Activated naive CD4-positive, alpha-beta T cell treated with Interleukin-2 at 50 U/mL for 16 hours (primary cell): ENCODE data around the gene SLC1A4.
"Not testable (repeated sequence)": the region's sequence is repeated elsewhere in the genome, so short reads cannot be mapped to it uniquely, and the experiment has no call there.

Source experiments
- DNase-seq: peaks from one replicate; pipeline ENCODE4 v3.0.0-alpha.2; 2020

Gene SLC1A4

GRCh38 chr2:64966839-64967238 is 22.4 kb upstream of the SLC1A4 start:
- no peak for DNase-seq

DNA sequence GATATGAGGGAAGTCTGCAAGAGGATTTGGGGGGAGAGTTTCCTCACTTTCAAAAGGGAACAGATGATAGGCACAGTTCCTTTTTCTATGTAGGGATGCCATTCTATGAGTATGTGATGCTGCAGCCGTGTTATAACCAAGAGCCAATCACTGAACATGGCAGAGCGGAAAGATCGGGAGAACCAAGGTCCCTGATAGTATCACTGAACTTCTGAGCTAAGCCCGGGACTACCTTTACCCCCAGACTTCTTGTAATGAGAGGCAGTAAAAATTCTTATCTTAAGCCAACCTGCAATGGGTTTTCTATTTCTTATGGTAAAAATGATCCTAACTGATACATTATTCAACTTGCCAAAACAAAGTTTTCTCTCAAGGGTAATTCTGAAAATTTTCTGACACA is 21.6 kb upstream of the SLC1A4 start:
- no peak for DNase-seq

DNA sequence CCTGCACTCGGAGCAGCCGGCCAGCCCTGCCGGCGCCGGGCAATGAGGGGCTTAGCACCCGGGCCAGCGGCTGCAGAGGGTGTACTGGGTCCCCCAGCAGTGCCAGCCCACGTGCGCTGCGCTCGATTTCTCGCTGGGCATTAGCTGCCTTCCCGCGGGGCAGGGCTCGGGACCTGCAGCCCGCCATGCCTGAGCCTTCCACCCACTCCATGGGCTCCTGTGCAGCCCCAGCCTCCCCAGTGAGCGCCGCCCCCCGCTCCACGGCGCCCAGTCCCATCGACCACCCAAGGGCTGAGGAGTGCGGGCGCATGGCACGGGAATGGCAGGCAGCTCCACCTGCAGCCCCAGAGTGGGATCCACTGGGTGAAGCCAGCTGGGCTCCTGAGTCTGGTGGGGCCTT is 20.1 kb upstream of the SLC1A4 start:
- not testable (repeated sequence) for DNase-seq

- DNase-seq, result no peak
Measured at GRCh38 chr2:64970495-64970894, 18.7 kb upstream of the SLC1A4 start.

DNA sequence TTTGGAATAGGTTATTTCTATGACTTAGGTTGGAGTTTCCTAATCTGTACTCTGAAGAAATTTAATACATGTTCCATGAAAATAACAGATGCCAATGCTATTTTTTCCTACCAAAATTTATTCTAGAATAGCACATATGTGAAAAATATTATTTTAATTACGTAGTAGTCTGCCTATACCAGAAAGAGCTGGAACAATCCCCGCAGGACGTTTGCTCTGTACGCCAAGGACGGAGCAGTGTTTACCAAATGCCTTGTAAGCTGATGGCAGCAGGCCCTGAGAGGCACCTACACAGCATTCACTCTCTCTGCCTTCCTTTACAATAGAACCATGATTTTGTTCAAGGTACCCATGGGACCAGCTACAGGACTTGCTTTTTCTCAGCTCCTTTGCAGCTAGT is 16.8 kb upstream of the SLC1A4 start:
- DNase-seq, result no peak

GRCh38 chr2:64972876-64973275 is 16.3 kb upstream of the SLC1A4 start:
- DNase-seq, result no peak

DNA sequence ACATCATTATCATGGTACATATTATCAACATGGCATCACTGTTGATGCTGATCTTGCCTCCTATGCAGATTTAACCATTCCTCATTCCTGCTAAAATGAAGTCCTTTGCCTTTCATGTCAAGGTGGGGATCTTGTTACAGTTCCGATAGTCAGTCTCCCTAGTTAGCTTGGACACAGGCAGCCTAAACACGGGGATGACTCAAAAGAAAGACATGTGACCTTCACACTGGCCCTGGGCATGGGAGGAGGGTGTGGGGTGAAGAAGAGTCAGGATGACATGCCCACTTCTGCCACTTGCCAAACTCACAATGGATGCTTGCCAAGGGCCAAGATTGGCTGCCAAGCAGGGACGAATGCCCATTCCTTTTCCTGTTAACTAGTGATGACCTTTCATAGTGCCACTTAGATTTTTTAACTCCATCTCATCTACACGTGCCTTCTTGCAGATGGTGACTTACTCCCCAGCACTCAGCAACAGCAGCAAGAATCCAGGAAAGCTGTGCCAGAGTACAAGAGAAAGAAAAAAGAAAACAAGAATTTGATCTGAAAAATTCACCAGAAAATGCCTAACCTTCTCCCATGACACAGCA is 13.9 kb upstream of the SLC1A4 start:
- DNase-seq, result no peak

- DNase-seq, result no peak
Measured at GRCh38 chr2:64976276-64976675, 12.9 kb upstream of the SLC1A4 start.

DNA sequence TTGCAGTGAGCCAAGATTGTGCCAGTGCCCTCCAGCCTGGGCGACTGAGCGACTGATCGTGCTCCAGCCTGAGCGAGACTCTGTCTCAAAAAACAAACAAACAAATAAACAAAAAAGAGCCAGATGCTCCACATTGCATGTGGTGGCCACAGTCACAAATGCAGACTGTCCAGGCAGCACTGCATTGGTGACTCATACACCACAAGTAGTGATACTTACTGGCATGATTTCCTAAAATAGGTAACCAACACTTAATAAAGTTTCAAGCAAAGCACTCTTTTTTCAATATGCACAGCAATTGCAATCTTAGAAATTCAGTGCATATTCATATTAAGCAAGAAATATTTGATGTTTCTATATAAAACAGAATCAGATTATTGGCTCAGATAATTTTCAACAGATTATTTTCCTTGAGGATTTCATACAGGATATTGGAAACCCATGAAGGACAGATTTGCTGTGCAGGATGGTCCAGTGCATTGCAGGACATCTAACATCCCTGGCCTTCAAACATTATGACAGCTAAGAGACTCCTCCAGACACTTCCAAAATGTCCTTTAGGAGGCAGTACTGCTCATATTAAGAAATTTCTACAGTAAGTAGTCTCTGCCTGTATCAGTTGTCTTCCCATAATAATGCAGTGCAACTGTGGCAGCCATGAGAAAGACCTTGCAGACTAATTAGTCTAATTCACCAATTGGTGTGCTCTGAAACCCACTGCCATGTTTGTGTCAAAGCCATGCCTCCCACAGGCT is 10.5 kb upstream of the SLC1A4 start:
- no peak for DNase-seq

GRCh38 chr2:64979744-64980143 is 9.5 kb upstream of the SLC1A4 start:
- DNase-seq, result no peak

GRCh38 chr2:64980183-64980582 is 9.0 kb upstream of the SLC1A4 start:
- no peak for DNase-seq

GRCh38 chr2:64982311-64982857 is 6.8 kb upstream of the SLC1A4 start:
- no peak for DNase-seq

- DNase-seq, result no peak
Measured at GRCh38 chr2:64982932-64983331, 6.3 kb upstream of the SLC1A4 start.

DNA sequence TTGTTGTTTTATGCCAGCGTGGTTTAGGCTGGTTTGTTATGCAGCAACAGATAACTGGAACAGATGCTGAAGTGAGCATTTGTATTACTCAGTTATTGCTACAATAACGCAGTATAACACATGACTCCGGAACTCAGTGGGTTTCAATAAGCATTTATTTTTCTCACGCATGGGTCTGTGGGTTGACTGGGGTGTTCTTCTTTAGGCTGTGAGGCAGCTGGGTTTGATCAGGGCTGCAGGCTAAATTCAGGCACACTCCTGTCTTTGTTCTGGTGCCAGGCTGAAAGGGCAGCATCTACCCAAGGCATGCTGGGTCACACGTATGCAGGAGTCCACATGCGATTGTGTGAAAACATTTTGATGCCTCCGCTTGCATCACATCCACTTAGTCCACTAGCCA is 3.8 kb upstream of the SLC1A4 start:
- no peak for DNase-seq

- no peak for DNase-seq
Measured at GRCh38 chr2:64987001-64987955, 1.9 kb upstream of the SLC1A4 start.

DNA sequence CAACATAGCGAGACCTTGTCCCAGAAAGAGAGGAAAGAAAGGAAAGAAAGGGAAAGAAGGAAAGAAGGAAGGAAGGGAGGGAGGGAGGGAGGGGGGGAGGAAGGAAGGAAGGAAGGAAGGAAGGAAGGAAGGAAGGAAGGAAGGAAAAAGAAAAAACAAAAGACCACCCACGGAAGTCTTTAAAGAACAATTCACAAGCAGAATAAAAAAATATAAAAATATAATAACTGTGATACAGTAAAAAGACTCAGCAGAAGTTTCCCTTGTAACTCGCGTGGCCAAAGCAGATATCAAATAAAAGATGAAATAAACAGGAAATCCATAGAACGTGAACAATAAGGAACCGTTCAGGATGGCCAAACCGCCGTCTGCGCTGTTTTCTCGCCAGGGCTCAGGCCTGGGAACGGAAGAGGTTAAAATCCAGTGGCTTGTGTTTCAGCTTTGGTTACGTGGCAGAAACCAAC is 1.2 kb upstream of the SLC1A4 start:
- no peak for DNase-seq

- peak; percentile 68 for DNase-seq
Measured at GRCh38 chr2:64988420-64989125, 626 bp upstream of the SLC1A4 start.

DNA sequence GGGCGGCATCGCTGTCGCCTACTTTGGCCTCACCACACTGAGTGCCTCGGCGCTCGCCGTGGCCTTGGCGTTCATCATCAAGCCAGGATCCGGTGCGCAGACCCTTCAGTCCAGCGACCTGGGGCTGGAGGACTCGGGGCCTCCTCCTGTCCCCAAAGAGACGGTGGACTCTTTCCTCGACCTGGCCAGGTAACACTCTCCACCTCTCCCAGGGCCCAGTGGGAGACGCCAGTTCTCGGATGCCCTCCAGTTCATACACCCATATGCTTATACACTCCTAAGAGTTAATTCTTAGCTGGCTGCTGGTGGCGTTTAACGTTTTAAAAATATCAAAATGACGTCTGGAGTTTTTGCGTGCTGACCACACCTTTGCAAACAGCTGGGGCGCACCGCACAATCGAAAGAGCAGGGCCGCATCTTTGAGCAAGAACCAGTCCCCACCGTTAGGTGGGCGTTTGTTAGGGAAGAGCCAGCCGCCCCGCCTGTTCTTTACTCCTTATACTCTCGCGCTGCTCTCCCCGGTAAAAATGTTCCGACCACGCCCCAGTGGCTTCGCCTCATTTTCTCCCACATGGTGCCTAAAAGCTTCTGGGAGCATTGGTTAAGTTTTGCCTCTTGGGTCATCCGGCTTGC is 899 bp downstream of the SLC1A4 start:
- peak; percentile 4 for DNase-seq

GRCh38 chr2:64990876-64991275 is 1.7 kb downstream of the SLC1A4 start:
- DNase-seq, result no peak

GRCh38 chr2:64992218-64992617 is 3.0 kb downstream of the SLC1A4 start:
- no peak for DNase-seq

DNA sequence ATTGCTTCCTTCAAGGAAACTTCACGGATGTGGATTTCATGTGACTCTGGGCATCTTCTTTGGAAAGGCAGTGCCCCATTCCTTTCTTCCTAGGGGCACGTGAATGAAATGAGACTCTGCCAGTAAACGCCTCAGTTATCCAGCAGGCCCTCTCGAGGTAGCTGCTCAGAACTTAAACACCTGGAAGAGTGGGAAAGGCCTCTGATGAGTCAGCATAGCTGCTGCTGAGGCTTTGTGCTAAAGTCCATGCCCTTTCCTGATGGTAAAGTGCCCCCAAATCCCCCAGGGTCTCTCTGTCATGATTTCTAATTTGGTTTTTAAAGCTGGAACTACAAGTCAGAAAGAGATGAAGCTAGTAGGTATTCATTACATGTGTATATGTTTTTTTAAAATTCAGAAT is 3.8 kb downstream of the SLC1A4 start:
- DNase-seq, result no peak

DNA sequence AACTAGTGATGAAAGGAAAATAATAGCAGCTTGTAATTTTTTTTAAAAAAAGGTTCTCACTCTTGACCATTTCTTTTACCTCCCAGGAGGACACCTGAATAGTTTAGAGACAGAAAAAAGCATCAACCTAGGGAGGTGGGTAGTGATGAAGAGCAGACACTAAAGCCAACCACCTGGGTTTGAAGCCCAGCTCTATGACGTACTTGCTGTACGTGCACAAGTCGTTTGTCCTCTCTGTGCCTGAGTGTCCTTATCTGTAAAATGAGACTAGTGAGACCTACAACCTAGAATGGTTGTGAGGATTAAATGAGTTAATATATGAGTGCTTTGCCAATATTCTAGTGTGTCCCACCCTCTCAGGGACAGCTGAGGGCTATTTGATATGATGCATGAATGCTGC is 5.8 kb downstream of the SLC1A4 start:
- no peak for DNase-seq
